PFSK-1 (cell line): Measurements from ENCODE around the gene VEGFD.
A peak's percentile ranks its signal among the peaks of the same experiment; 100 is the strongest.

Experiments used
- FOXP2 ChIP-seq: optimal IDR thresholded peaks from 2 replicates; pipeline ENCODE3; 2011; ENCODE audit warnings: borderline replicate concordance, control low read depth, inconsistent platforms; ENCODE audit not compliant: insufficient read depth; ENCODE audit errors: extremely low read length, extremely low read depth
- POLR2AphosphoS5 ChIP-seq: IDR thresholded peaks from 2 replicates; pipeline ENCODE4 v1.6.1; 2012; ENCODE audit warnings: low read depth, mild to moderate bottlenecking, control low read depth, low read length, moderate library complexity
- SIN3A ChIP-seq: IDR thresholded peaks from 2 replicates; pipeline ENCODE4 v1.6.1; 2012; ENCODE audit warnings: mild to moderate bottlenecking, low read length, moderate library complexity, borderline replicate concordance; ENCODE audit not compliant: insufficient read depth
- TAF1 ChIP-seq: IDR thresholded peaks from 2 replicates; pipeline ENCODE4 v1.6.1; 2012; ENCODE audit warnings: low read length, control low read depth, borderline replicate concordance; ENCODE audit not compliant: insufficient read depth
- TF ChIP-seq, protein P1 (sequence below), 2 experiments: IDR thresholded peaks; 2 replicates each; pipeline versions ENCODE4 v1.6.1 to v1.8.0; 2011 to 2012; ENCODE audit warnings: low read depth in 2 of 2, low read length in 2 of 2, control low read depth in 1 of 2, inconsistent platforms in 1 of 2, mild to moderate bottlenecking in 1 of 2, moderate library complexity in 1 of 2; ENCODE audit not compliant: insufficient read depth in 1 of 2

VEGFD gene

DNA sequence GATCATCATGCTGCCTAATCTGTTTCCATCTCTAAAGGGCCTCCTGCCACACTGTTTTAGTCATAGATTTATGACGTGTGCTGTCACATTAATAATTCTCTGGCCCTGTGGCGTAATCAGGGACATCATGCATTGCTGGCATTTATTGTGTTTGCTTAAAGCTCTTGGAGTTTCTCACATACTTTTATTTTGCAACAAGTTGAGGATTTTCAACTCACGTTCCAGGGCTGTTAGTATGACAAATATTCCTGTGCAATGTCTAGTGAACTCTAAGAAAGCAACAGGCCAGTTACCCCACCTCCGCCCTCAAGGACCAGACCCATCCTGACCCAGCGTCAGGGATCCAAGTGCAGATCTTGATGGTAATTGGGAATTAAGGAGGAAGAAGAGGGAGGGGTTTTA is 41.1 kb downstream of the VEGFD start:
- TF ChIP-seq FOXP2 = no peak
- TF ChIP-seq POLR2AphosphoS5 = no peak
- TF ChIP-seq SIN3A = no peak
- TF ChIP-seq, protein P1, sequence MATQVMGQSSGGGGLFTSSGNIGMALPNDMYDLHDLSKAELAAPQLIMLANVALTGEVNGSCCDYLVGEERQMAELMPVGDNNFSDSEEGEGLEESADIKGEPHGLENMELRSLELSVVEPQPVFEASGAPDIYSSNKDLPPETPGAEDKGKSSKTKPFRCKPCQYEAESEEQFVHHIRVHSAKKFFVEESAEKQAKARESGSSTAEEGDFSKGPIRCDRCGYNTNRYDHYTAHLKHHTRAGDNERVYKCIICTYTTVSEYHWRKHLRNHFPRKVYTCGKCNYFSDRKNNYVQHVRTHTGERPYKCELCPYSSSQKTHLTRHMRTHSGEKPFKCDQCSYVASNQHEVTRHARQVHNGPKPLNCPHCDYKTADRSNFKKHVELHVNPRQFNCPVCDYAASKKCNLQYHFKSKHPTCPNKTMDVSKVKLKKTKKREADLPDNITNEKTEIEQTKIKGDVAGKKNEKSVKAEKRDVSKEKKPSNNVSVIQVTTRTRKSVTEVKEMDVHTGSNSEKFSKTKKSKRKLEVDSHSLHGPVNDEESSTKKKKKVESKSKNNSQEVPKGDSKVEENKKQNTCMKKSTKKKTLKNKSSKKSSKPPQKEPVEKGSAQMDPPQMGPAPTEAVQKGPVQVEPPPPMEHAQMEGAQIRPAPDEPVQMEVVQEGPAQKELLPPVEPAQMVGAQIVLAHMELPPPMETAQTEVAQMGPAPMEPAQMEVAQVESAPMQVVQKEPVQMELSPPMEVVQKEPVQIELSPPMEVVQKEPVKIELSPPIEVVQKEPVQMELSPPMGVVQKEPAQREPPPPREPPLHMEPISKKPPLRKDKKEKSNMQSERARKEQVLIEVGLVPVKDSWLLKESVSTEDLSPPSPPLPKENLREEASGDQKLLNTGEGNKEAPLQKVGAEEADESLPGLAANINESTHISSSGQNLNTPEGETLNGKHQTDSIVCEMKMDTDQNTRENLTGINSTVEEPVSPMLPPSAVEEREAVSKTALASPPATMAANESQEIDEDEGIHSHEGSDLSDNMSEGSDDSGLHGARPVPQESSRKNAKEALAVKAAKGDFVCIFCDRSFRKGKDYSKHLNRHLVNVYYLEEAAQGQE (IDR thresholded peaks at IDR 0.05; ENCODE audit: insufficient read depth in 1 of 2, low read depth in 2 of 2, low read length in 2 of 2) = no peak
- no peak for TF ChIP-seq TAF1

DNA sequence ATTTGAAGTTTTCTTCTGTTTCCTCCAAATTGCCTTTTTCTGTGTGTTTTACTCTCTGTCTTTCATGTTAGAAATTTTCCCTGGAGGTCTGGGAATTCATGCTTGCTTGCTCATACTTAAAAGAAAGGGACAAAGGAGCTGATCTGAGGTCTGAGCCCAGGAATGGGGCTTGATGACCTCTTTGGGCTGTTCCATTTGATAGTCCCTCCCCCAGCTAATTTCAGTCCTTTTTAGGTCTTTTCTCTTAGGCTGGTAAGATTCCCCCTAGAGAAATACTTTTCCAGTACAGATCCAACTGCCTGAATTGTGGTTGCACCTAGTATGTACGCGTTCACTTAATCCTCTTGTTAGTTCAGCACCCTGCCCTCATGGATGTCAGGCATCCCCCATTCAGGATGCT is 43.3 kb downstream of the VEGFD start:
- TF ChIP-seq FOXP2 (no peak), TAF1 (no peak), POLR2AphosphoS5 (no peak), SIN3A (no peak)
- TF ChIP-seq, protein P1 (IDR thresholded peaks at IDR 0.05; ENCODE audit: insufficient read depth in 1 of 2, low read depth in 2 of 2, low read length in 2 of 2) = no peak

DNA sequence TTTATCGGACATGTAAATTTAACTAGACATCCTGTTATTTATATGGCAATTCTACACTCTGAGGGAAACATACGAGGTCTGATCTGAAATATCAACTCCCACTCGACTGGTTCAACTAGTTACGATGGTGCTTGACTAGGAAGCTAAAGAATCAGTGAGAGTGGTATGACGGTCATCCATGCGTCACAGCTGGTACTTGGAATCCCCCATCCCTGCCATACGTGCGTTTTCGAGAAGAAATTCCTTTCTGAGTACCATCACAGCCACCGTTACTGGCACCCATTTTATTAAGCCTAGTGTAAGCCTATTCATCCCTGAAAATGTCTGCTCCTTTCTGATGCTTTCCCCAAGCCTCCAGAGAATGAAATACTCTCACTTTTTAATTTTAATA is 48.2 kb downstream of the VEGFD start:
- no peak for TF ChIP-seq TAF1
- TF ChIP-seq SIN3A = no peak
- no peak for TF ChIP-seq POLR2AphosphoS5
- TF ChIP-seq, protein P1 (IDR thresholded peaks at IDR 0.05; ENCODE audit: insufficient read depth in 1 of 2, low read depth in 2 of 2, low read length in 2 of 2) = no peak
- no peak for TF ChIP-seq FOXP2

GRCh38 chrX:15335135-15336022 is 48.8 kb downstream of the VEGFD start, which contains the start of gene PIGA:
TSS of gene PIGA (minus strand) at chrX:15335523. CDS start at chrX:15331930, 3,593 bp downstream.
- TF ChIP-seq SIN3A = peak; percentile 80
- TF ChIP-seq, protein P1 (IDR thresholded peaks at IDR 0.05; ENCODE audit: insufficient read depth in 1 of 2, low read depth in 2 of 2, low read length in 2 of 2) = no peak
- TF ChIP-seq POLR2AphosphoS5 = peak; percentile 51
- peak; percentile 66 for TF ChIP-seq FOXP2
- 0 out of 2 replicates have a peak, but pooled peaks have one; percentile 38 for TF ChIP-seq TAF1
